Kidney epithelial cell (primary cell): Measurements from ENCODE around the gene CPA2. TPM values are rescaled to one million over a fixed set of nuclear protein-coding genes. Genes with fewer than 3 reads are reported as not detected.

ENCODE experiments used
- DNase-seq: peaks from one replicate; pipeline ENCODE4 v3.0.0-alpha.2; 2010; ENCODE audit warnings: low read depth
- H3K27me3 ChIP-seq: 2 replicates; pipeline ENCODE4 v1.6.0; 2011; ENCODE audit warnings: low read length; ENCODE audit not compliant: control insufficient read depth, insufficient read depth
- H3K36me3 ChIP-seq: 2 replicates; pipeline ENCODE4 v1.5.1; 2011; ENCODE audit warnings: low read length; ENCODE audit not compliant: control insufficient read depth, insufficient read depth
- H3K4me3 ChIP-seq: 2 replicates; pipeline ENCODE4 v1.5.1; 2011; ENCODE audit warnings: low read depth, mild to moderate bottlenecking, control low read depth, low read length
- total RNA-seq: library from RNA; depleted of rRNA; stranded (reverse); fragments of >200 nt; gene quantifications from 2 replicates; pipeline ENCODE4 v1.2.3, GENCODE V29; 2015
- TF ChIP-seq, protein P1 (sequence below): IDR thresholded peaks from 2 replicates; pipeline ENCODE4 v1.5.1; 2011; ENCODE audit warnings: mild to moderate bottlenecking, moderate library complexity, low read length, control low read depth, inconsistent platforms; ENCODE audit not compliant: insufficient read depth, poor library complexity, severe bottlenecking

CPA2 gene
- total RNA-seq, 1 donor from 2014 or later, result not detected

DNA sequence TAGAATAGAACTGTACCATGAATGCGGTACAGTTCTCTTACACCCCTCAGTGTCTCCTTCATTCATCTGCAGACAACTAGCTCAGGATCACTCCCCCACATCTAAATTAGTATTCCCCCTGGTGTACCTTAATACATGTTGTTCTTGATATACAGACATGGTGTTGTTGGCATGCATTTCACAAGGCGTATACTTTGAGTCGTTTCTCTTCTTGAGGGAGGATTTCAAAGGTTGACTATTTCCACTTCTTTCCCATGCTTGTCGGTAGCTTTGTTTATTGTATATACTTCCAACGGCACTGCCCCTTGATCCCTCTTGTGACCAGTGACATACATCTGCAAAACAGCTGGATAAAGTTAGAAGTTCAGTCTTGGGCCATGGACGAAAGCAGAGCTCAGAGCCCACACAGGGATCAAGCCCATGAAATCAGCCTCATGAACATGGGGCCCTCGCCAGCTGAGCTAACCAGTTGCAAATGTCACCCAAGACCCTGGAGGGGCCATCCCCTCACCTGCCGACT, 34.9 kb downstream of the CPA2 start:
- Histone ChIP-seq H3K27me3 (no peaks in the 10 kb centered on the region), H3K36me3 (no peaks in the 10 kb centered on the region), H3K4me3 (no peak overlapping the region)
- DNase-seq, result no peak
- TF ChIP-seq, protein P1, sequence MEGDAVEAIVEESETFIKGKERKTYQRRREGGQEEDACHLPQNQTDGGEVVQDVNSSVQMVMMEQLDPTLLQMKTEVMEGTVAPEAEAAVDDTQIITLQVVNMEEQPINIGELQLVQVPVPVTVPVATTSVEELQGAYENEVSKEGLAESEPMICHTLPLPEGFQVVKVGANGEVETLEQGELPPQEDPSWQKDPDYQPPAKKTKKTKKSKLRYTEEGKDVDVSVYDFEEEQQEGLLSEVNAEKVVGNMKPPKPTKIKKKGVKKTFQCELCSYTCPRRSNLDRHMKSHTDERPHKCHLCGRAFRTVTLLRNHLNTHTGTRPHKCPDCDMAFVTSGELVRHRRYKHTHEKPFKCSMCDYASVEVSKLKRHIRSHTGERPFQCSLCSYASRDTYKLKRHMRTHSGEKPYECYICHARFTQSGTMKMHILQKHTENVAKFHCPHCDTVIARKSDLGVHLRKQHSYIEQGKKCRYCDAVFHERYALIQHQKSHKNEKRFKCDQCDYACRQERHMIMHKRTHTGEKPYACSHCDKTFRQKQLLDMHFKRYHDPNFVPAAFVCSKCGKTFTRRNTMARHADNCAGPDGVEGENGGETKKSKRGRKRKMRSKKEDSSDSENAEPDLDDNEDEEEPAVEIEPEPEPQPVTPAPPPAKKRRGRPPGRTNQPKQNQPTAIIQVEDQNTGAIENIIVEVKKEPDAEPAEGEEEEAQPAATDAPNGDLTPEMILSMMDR, result no peak

DNA sequence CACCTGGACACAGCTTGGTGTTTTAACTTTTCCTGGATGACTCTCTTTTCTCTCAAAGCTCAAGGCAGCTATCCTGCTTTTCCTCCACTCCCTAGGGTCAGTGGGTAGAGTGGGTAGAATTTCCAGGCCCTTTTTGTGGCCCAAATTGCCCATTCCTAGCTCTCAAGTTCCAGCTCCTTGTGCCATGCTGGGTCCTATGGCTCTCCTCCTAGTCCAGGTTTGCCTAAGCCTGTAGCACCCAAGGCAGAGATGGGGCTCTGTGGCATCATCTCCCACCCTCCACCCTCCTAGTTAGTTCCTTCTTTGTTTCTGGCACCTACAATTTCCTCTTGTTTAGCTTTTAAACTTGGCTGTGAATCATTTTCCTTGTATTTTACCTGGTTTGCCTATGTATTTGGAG, 36.0 kb downstream of the CPA2 start:
- Histone ChIP-seq H3K36me3 (no peaks in the 10 kb centered on the region), H3K4me3 (no peak overlapping the region), H3K27me3 (no peaks in the 10 kb centered on the region)
- TF ChIP-seq, protein P1, result no peak
- no peak for DNase-seq

DNA sequence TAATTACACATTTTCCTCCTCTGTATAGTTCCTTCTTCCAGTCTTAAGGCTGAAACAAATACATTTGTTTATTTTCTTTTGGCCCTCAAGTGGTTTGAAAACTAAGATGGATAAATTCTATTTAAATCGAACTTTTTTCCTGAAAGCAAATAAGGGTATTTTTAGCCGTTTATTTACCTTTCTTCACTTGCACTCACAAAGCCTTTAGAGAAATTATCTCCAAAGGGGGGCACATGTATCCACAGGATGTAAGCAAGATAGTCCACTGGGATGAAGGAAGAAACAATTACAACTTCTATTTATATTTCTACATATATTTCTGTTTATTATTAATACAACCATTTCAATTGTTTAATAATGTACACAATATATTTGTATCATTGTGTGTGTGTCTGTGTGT, 36.5 kb downstream of the CPA2 start:
- TF ChIP-seq, protein P1, result no peak
- H3K4me3 ChIP-seq, result no peak overlapping the region
- no peaks in the 10 kb centered on the region for H3K36me3 ChIP-seq
- DNase-seq, result no peak
- H3K27me3 ChIP-seq, result no peaks in the 10 kb centered on the region

DNA sequence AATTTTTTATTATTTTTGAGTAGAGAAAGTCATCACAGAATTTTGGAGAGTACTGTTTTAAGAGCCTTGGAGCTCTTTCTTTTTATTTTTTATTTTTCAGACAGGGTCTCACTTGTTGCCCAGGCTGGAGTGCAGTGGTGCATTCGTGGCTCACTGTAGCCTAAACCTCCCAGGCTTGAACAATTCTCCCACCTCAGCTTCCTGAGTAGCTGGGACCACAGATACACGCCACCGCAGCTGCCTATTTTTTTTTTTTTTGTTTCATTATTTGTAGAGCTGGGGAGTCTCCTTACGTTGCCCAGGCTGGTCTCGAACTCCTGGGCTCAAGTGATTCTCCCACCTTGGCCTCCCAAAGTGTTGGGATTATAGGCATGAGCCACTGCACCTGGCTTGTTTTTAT, 36.9 kb downstream of the CPA2 start:
- H3K27me3 ChIP-seq, result no peaks in the 10 kb centered on the region
- no peak for DNase-seq
- TF ChIP-seq, protein P1, result no peak
- H3K4me3 ChIP-seq, result no peak overlapping the region
- H3K36me3 ChIP-seq, result no peaks in the 10 kb centered on the region

DNA sequence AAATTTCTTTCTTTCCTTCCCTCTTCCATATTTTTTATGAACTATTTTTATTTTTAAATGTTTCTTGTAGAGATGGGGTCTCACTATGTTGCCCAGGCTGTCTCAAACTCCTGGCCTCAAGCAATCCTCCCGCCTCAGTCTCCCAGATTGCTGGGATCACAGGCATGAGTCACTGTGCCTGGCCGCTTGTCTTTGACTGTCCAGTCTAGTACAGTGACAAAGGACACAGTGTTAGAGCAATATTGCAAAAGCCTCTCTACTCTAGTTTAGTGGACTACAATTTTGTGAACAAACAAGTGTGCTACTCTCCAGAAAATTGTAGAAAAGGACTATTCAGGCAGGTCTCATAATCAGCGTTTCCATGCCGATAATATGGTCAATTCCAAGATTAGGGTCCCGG, 37.3 kb downstream of the CPA2 start:
- DNase-seq, result no peak
- H3K4me3 ChIP-seq, result no peak overlapping the region
- no peaks in the 10 kb centered on the region for H3K27me3 ChIP-seq
- no peaks in the 10 kb centered on the region for H3K36me3 ChIP-seq
- TF ChIP-seq, protein P1, result no peak

DNA sequence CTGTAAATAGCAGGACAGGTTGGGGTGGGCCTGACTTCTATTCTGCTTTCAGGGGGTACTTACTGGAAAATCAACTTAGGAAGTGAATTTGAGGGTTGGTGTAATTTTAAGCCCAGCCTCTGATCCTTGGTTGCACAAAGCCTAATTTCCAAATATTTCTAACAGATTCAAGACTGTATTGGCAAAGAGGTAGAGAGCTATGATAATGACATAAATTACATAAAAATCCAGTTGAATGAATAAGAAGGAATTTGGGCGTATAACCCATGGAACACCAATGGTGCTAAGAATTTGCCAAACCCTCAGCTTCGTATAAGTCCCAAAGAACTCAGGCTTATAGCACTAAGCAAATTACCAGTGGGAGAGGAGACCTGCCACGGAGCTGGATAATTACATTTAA, 38.2 kb downstream of the CPA2 start:
- DNase-seq, result no peak
- Histone ChIP-seq H3K27me3 (no peaks in the 10 kb centered on the region), H3K4me3 (no peak overlapping the region), H3K36me3 (no peaks in the 10 kb centered on the region)
- TF ChIP-seq, protein P1, result no peak
